ENCODE results near the gene ZNF618. TPM values are rescaled to one million over a fixed set of nuclear protein-coding genes. Genes with fewer than 3 reads are reported as not detected.

ZNF618 gene
- total and polyA plus RNA-seq, 2 experiments from 2014 or later, result 10.2 to 14.0 TPM

- H3K79me2 ChIP-seq, result no peaks in the 10 kb centered on the region
- no peak overlapping the region for H3K4me2 ChIP-seq
- WGBS (ENCODE audit: low lambda C conversion rate, missing lambda C conversion rate), result 88% methylated on average over 9 of the region's 9 CpGs
- no peak overlapping the region for H3K27ac ChIP-seq
- H3K9me3 ChIP-seq (ENCODE audit: low read depth), result no peaks in the 10 kb centered on the region
- DNase-seq (ENCODE audit: low spot score), result no peak
- TF ChIP-seq EZH2phosphoT487 (IDR thresholded peaks at IDR 0.05; ENCODE audit: low read depth, severe bottlenecking, unreplicated experiment) (no peak), EZH2 (IDR thresholded peaks at IDR 0.05; ENCODE audit: borderline replicate concordance) (no peak)
- TF ChIP-seq, protein P1, sequence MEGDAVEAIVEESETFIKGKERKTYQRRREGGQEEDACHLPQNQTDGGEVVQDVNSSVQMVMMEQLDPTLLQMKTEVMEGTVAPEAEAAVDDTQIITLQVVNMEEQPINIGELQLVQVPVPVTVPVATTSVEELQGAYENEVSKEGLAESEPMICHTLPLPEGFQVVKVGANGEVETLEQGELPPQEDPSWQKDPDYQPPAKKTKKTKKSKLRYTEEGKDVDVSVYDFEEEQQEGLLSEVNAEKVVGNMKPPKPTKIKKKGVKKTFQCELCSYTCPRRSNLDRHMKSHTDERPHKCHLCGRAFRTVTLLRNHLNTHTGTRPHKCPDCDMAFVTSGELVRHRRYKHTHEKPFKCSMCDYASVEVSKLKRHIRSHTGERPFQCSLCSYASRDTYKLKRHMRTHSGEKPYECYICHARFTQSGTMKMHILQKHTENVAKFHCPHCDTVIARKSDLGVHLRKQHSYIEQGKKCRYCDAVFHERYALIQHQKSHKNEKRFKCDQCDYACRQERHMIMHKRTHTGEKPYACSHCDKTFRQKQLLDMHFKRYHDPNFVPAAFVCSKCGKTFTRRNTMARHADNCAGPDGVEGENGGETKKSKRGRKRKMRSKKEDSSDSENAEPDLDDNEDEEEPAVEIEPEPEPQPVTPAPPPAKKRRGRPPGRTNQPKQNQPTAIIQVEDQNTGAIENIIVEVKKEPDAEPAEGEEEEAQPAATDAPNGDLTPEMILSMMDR (IDR thresholded peaks at IDR 0.05; ENCODE audit: poor library complexity), result no peak
- H2AFZ ChIP-seq, result no peak overlapping the region
- no peak overlapping the region for H3K4me3 ChIP-seq
- no peaks in the 10 kb centered on the region for H3K4me1 ChIP-seq (ENCODE audit: insufficient read depth)
- no peaks in the 10 kb centered on the region for H3K9me2 ChIP-seq (replicated peaks; ENCODE audit: insufficient read depth)
- no peaks in the 10 kb centered on the region for H3K36me3 ChIP-seq (replicated peaks; ENCODE audit: insufficient read depth, low read depth)
- no peaks in the 10 kb centered on the region for H3K27me3 ChIP-seq
- H4K20me1 ChIP-seq (ENCODE audit: insufficient read depth, poor library complexity, severe bottlenecking), result no peaks in the 10 kb centered on the region
Measured at GRCh38 chr9:114011313-114011712, 135.2 kb downstream of the ZNF618 start.

GRCh38 chr9:114012126-114012525 lies 136.0 kb downstream of the ZNF618 start:
- Histone ChIP-seq H3K9me3 (ENCODE audit: low read depth) (no peaks in the 10 kb centered on the region), H2AFZ (no peak overlapping the region), H3K9me2 (replicated peaks; ENCODE audit: insufficient read depth) (no peaks in the 10 kb centered on the region), H3K79me2 (no peaks in the 10 kb centered on the region), H3K27ac (no peak overlapping the region), H3K27me3 (no peaks in the 10 kb centered on the region), H3K4me1 (ENCODE audit: insufficient read depth) (no peaks in the 10 kb centered on the region), H3K4me2 (no peak overlapping the region), H3K4me3 (no peak overlapping the region), H4K20me1 (ENCODE audit: insufficient read depth, poor library complexity, severe bottlenecking) (no peaks in the 10 kb centered on the region), H3K36me3 (replicated peaks; ENCODE audit: insufficient read depth, low read depth) (no peaks in the 10 kb centered on the region)
- TF ChIP-seq, protein P1 (IDR thresholded peaks at IDR 0.05; ENCODE audit: poor library complexity), result no peak
- TF ChIP-seq EZH2 (IDR thresholded peaks at IDR 0.05; ENCODE audit: borderline replicate concordance) (no peak), EZH2phosphoT487 (IDR thresholded peaks at IDR 0.05; ENCODE audit: low read depth, severe bottlenecking, unreplicated experiment) (no peak)
- WGBS (ENCODE audit: low lambda C conversion rate, missing lambda C conversion rate), result 55% methylated on average over 2 of the region's 2 CpGs
- no peak for DNase-seq (ENCODE audit: low spot score)

GRCh38 chr9:114014044-114014443 lies 137.9 kb downstream of the ZNF618 start:
- H4K20me1 ChIP-seq (ENCODE audit: insufficient read depth, poor library complexity, severe bottlenecking), result no peaks in the 10 kb centered on the region
- H3K4me2 ChIP-seq, result no peak overlapping the region
- no peaks in the 10 kb centered on the region for H3K9me2 ChIP-seq (replicated peaks; ENCODE audit: insufficient read depth)
- no peak overlapping the region for H3K27ac ChIP-seq
- no peaks in the 10 kb centered on the region for H3K79me2 ChIP-seq
- H3K4me1 ChIP-seq (ENCODE audit: insufficient read depth), result no peaks in the 10 kb centered on the region
- no peak overlapping the region for H3K4me3 ChIP-seq
- H2AFZ ChIP-seq, result no peak overlapping the region
- no peak for DNase-seq (ENCODE audit: low spot score)
- TF ChIP-seq EZH2phosphoT487 (IDR thresholded peaks at IDR 0.05; ENCODE audit: low read depth, severe bottlenecking, unreplicated experiment) (no peak), EZH2 (IDR thresholded peaks at IDR 0.05; ENCODE audit: borderline replicate concordance) (no peak)
- TF ChIP-seq, protein P1 (IDR thresholded peaks at IDR 0.05; ENCODE audit: poor library complexity), result no peak
- H3K27me3 ChIP-seq, result no peaks in the 10 kb centered on the region
- H3K9me3 ChIP-seq (ENCODE audit: low read depth), result no peaks in the 10 kb centered on the region
- no peaks in the 10 kb centered on the region for H3K36me3 ChIP-seq (replicated peaks; ENCODE audit: insufficient read depth, low read depth)

DNA sequence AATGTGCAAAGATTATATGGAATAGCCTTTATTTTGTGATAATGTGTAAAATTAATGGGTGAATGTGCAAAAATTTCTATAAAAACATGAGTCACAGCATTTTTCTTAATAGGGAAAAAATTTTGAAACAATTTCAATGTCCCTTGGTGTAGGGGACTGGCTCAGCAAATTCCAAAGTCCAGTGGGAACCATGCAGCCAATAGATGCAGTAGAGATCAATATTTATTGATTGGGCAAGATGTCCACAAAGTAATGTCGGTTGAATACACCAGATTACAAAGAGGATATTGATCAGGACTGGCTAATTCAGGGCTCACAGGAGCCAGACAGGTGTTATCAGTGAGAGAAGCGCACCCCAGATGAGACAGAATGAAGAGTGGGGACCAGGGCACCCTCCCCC lies 139.5 kb downstream of the ZNF618 start:
- H4K20me1 ChIP-seq (ENCODE audit: insufficient read depth, poor library complexity, severe bottlenecking), result no peaks in the 10 kb centered on the region
- no peak for DNase-seq (ENCODE audit: low spot score)

More for the DNA sequence above, 139.5 kb downstream of the ZNF618 start:
- no peak overlapping the region for H3K27ac ChIP-seq
- no peaks in the 10 kb centered on the region for H3K27me3 ChIP-seq
- no peaks in the 10 kb centered on the region for H3K4me1 ChIP-seq (ENCODE audit: insufficient read depth)
- H3K4me2 ChIP-seq, result no peak overlapping the region
- H3K4me3 ChIP-seq, result no peak overlapping the region
- no peaks in the 10 kb centered on the region for H3K9me2 ChIP-seq (replicated peaks; ENCODE audit: insufficient read depth)
- H3K79me2 ChIP-seq, result no peaks in the 10 kb centered on the region
- H3K36me3 ChIP-seq (replicated peaks; ENCODE audit: insufficient read depth, low read depth), result no peaks in the 10 kb centered on the region
- no peaks in the 10 kb centered on the region for H3K9me3 ChIP-seq (ENCODE audit: low read depth)
- TF ChIP-seq, protein P1 (IDR thresholded peaks at IDR 0.05; ENCODE audit: poor library complexity), result no peak
- TF ChIP-seq EZH2 (IDR thresholded peaks at IDR 0.05; ENCODE audit: borderline replicate concordance) (no peak), EZH2phosphoT487 (IDR thresholded peaks at IDR 0.05; ENCODE audit: low read depth, severe bottlenecking, unreplicated experiment) (no peak)
- whole genome bisulfite sequencing (ENCODE audit: low lambda C conversion rate, missing lambda C conversion rate), result 75% methylated on average over 2 of the region's 2 CpGs
- no peak overlapping the region for H2AFZ ChIP-seq
